ENCODE data around the gene NTMT1. TPM values are rescaled to one million over a fixed set of nuclear protein-coding genes. Genes with fewer than 3 reads are reported as not detected.

The NTMT1 gene
- total and polyA plus RNA-seq, 9 of the 15 experiments (the other 6 are each of a cell fraction or from before 2014, with no cell fraction given), result 42.1 to 116 (median 74.7) TPM

DNA sequence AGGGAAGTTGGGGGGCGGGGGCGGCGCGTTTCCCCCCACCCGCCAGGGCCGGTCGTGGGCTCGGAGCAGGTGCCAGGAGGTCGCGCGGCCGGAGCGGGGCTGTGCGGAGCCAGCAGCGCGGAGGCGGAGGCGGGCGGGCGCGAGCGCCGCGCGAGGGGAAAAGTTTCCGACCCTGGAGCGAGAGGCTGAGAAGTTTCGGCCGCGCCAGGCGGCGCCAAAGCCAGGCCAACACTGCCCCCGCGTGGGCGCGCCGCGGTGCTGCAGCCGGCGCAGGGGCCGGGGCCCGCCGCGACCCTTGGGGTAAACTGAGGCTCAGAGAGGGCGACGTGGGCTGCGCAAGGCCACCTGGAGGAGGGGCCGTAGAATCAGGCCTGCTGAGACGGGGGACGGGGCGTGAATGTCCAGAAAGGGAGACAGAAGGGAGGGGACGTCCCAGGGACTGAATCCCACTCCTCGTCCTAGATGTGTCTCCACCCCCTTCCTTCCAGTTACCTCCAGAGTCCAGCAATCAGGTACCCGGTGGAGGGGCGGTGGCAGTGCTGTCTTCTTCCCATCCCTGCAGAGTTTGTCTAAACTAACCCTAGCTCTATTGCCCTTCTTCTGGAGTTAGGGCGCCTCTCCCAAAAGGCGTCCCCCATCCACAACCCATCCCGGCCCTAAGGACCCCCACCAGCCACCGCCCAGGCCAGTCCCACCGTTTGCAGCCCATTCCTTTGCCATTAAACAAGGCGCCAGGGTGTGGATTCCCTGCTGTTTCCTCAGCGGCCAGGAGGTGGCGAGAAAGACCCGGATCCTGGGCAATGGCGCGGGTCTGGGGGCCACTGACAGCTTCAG is 15.3 kb upstream of the NTMT1 start (continued):
- TF ChIP-seq CHD4 (IDR thresholded peaks at IDR 0.05; ENCODE audit: insufficient read depth, insufficient replicate concordance, low read depth, low read length, poor library complexity, severe bottlenecking) (no peak), HNRNPK (IDR thresholded peaks at IDR 0.05; ENCODE audit: low read depth, low read length, poor library complexity, severe bottlenecking) (peak; percentile 9), ZNF830 (CRISPR knock-in tag; IDR thresholded peaks at IDR 0.05) (no peak), ZNF12 (CRISPR knock-in tag; IDR thresholded peaks at IDR 0.05) (no peak), FOXA1 (IDR thresholded peaks at IDR 0.05; ENCODE audit: borderline replicate concordance) (no peak), CEBPB (tag; IDR thresholded peaks at IDR 0.05) (no peak), CREB1 (IDR thresholded peaks at IDR 0.05) (no peak), CREB1 (CRISPR knock-in tag; IDR thresholded peaks at IDR 0.05) (no peak; the same call in 1 of the 2 replicates), TCF7L2 (IDR thresholded peaks at IDR 0.05; ENCODE audit: low read depth, low read length) (no peak), MAZ (CRISPR knock-in tag; conservative IDR thresholded peaks at IDR 0.05 in 1 of 2, IDR thresholded peaks at IDR 0.05 in 1 of 2) (peak; percentile 53 to 85; a peak in 3 of 4 replicates), SP1 (CRISPR knock-in tag; IDR thresholded peaks at IDR 0.05) (no peak), FOSL1 (tag; conservative IDR thresholded peaks at IDR 0.05) (peak; percentile 30; the same call in 1 of the 2 replicates), SNIP1 (IDR thresholded peaks at IDR 0.05; ENCODE audit: low read depth) (no peak), KAT8 (IDR thresholded peaks at IDR 0.05; ENCODE audit: low read depth) (no peak)
- TF ChIP-seq, protein P1, sequence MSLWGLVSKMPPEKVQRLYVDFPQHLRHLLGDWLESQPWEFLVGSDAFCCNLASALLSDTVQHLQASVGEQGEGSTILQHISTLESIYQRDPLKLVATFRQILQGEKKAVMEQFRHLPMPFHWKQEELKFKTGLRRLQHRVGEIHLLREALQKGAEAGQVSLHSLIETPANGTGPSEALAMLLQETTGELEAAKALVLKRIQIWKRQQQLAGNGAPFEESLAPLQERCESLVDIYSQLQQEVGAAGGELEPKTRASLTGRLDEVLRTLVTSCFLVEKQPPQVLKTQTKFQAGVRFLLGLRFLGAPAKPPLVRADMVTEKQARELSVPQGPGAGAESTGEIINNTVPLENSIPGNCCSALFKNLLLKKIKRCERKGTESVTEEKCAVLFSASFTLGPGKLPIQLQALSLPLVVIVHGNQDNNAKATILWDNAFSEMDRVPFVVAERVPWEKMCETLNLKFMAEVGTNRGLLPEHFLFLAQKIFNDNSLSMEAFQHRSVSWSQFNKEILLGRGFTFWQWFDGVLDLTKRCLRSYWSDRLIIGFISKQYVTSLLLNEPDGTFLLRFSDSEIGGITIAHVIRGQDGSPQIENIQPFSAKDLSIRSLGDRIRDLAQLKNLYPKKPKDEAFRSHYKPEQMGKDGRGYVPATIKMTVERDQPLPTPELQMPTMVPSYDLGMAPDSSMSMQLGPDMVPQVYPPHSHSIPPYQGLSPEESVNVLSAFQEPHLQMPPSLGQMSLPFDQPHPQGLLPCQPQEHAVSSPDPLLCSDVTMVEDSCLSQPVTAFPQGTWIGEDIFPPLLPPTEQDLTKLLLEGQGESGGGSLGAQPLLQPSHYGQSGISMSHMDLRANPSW (CRISPR knock-in tag; IDR thresholded peaks at IDR 0.05), result no peak
- TF ChIP-seq, protein P2, sequence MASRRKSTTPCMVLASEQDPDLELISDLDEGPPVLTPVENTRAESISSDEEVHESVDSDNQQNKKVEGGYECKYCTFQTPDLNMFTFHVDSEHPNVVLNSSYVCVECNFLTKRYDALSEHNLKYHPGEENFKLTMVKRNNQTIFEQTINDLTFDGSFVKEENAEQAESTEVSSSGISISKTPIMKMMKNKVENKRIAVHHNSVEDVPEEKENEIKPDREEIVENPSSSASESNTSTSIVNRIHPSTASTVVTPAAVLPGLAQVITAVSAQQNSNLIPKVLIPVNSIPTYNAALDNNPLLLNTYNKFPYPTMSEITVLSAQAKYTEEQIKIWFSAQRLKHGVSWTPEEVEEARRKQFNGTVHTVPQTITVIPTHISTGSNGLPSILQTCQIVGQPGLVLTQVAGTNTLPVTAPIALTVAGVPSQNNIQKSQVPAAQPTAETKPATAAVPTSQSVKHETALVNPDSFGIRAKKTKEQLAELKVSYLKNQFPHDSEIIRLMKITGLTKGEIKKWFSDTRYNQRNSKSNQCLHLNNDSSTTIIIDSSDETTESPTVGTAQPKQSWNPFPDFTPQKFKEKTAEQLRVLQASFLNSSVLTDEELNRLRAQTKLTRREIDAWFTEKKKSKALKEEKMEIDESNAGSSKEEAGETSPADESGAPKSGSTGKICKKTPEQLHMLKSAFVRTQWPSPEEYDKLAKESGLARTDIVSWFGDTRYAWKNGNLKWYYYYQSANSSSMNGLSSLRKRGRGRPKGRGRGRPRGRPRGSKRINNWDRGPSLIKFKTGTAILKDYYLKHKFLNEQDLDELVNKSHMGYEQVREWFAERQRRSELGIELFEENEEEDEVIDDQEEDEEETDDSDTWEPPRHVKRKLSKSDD (conservative IDR thresholded peaks at IDR 0.05; ENCODE audit: low read length), result no peak
- TF ChIP-seq, protein P3, sequence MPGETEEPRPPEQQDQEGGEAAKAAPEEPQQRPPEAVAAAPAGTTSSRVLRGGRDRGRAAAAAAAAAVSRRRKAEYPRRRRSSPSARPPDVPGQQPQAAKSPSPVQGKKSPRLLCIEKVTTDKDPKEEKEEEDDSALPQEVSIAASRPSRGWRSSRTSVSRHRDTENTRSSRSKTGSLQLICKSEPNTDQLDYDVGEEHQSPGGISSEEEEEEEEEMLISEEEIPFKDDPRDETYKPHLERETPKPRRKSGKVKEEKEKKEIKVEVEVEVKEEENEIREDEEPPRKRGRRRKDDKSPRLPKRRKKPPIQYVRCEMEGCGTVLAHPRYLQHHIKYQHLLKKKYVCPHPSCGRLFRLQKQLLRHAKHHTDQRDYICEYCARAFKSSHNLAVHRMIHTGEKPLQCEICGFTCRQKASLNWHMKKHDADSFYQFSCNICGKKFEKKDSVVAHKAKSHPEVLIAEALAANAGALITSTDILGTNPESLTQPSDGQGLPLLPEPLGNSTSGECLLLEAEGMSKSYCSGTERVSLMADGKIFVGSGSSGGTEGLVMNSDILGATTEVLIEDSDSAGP (CRISPR knock-in tag; IDR thresholded peaks at IDR 0.05), result no peak
- TF ChIP-seq, protein P4, sequence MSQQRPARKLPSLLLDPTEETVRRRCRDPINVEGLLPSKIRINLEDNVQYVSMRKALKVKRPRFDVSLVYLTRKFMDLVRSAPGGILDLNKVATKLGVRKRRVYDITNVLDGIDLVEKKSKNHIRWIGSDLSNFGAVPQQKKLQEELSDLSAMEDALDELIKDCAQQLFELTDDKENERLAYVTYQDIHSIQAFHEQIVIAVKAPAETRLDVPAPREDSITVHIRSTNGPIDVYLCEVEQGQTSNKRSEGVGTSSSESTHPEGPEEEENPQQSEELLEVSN (IDR thresholded peaks at IDR 0.05; ENCODE audit: borderline replicate concordance in 1 of 2, extremely low read depth in 1 of 2, insufficient read depth in 1 of 2, insufficient read length in 1 of 2, low read depth in 1 of 2, low read length in 1 of 2, poor library complexity in 1 of 2, severe bottlenecking in 1 of 2), result peak in 1 of 2 experiments; percentile 73

All from K562 (cell line).